OCI-LY1 (cell line): Measurements from ENCODE around the gene LRRFIP2.

ENCODE experiments used
- H2AFZ ChIP-seq: fragments of 200-600 bp; sonication (generic), shearing (Covaris generic); 2 replicates; pipeline ENCODE4 v1.6.0; 2014; ENCODE audit warnings: antibody characterized with exemption, mild to moderate bottlenecking, low read length
- H3F3A ChIP-seq: fragments of 200-600 bp; sonication (generic), shearing (Covaris generic); 2 replicates; pipeline ENCODE4 v1.6.0; 2014; ENCODE audit warnings: mild to moderate bottlenecking, antibody characterized with exemption, low read length, moderate library complexity; ENCODE audit not compliant: insufficient read depth
- H3K27ac ChIP-seq: fragments of 200-600 bp; sonication (generic); 2 replicates; pipeline ENCODE4 v1.5.1; 2014; ENCODE audit warnings: low read length, mixed run types, mild to moderate bottlenecking, low read depth; ENCODE audit not compliant: poor library complexity, severe bottlenecking
- H3K27me3 ChIP-seq: fragments of 200-600 bp; sonication (generic); 2 replicates; pipeline ENCODE4 v1.6.0; 2014; ENCODE audit warnings: antibody characterized with exemption, mild to moderate bottlenecking, low read length, moderate library complexity; ENCODE audit not compliant: insufficient read depth
- H3K36me3 ChIP-seq: fragments of 200-600 bp; sonication (generic); 2 replicates; pipeline ENCODE4 v1.6.1; 2014; ENCODE audit warnings: mild to moderate bottlenecking, antibody characterized with exemption, low read length, moderate library complexity, mixed read lengths; ENCODE audit not compliant: insufficient read depth
- H3K4me1 ChIP-seq: fragments of 200-600 bp; sonication (generic); 2 replicates; pipeline ENCODE4 v1.5.1; 2014; ENCODE audit warnings: mild to moderate bottlenecking, low read length, moderate library complexity; ENCODE audit not compliant: insufficient read depth, severe bottlenecking
- H3K4me2 ChIP-seq: fragments of 200-600 bp; sonication (generic), shearing (Covaris generic); 2 replicates; pipeline ENCODE4 v1.6.1; 2014; ENCODE audit warnings: low read length
- H3K4me3 ChIP-seq: fragments of 200-600 bp; sonication (generic); 2 replicates; pipeline ENCODE4 v1.5.1; 2014; ENCODE audit warnings: low read length, low read depth, mild to moderate bottlenecking, mixed read lengths; ENCODE audit not compliant: poor library complexity, severe bottlenecking
- H3K79me2 ChIP-seq: fragments of 200-600 bp; shearing (Covaris generic); 2 replicates; pipeline ENCODE4 v1.6.1; 2016; ENCODE audit warnings: mixed run types, low read length, mixed read lengths; ENCODE audit not compliant: insufficient read depth
- H3K9ac ChIP-seq: fragments of 200-600 bp; sonication (generic), shearing (Covaris generic); 2 replicates; pipeline ENCODE4 v1.6.1; 2014; ENCODE audit warnings: mild to moderate bottlenecking, low read length, mixed read lengths
- H3K9me2 ChIP-seq: fragments of 200-600 bp; sonication (generic), shearing (Covaris generic); 2 replicates; pipeline ENCODE4 v1.6.1; 2014; ENCODE audit warnings: low read depth, mild to moderate bottlenecking, low read length, mixed read lengths
- H3K9me3 ChIP-seq: fragments of 200-600 bp; shearing (Covaris generic); 2 replicates; pipeline ENCODE4 v1.6.1; 2014; ENCODE audit warnings: low read length, mixed read lengths
- H4K20me1 ChIP-seq: fragments of 200-600 bp; sonication (generic), shearing (Covaris generic); 2 replicates; pipeline ENCODE4 v1.6.0; 2016; ENCODE audit warnings: mild to moderate bottlenecking, low read length; ENCODE audit not compliant: insufficient read depth
- EZH2 ChIP-seq: fragments of 200-600 bp; sonication (generic), shearing (Covaris generic); IDR thresholded peaks from 2 replicates; pipeline ENCODE4 v1.8.0; 2017; ENCODE audit warnings: borderline replicate concordance, mixed run types, mild to moderate bottlenecking, antibody characterized with exemption, low read length, moderate library complexity, mixed read lengths
- TF ChIP-seq, protein P1 (sequence below): fragments of 200-600 bp; sonication (generic), shearing (Covaris generic); IDR thresholded peaks from 2 replicates; pipeline ENCODE4 v1.5.1; 2017; ENCODE audit warnings: mild to moderate bottlenecking, antibody characterized with exemption, low read length, moderate library complexity, mixed read lengths

LRRFIP2 gene

DNA sequence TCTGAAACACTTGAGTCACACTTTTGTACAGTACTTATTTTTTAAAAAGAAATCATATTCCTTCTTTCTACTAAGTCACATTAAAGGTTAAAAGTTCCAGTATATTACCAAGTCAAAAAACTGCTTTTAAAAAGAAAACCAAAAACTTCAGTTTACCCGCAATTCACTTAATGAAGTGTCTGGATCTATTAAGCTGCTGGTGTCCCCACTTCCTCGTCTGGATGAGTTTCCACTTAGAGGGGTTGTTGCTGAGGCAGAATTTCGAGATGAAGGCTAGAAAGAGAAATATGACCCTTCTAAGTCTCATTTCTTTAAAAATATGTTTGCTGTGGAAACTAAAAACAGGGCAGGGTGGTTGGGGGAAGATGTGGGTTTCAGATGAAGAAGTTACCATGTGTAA is 79.7 kb downstream of the LRRFIP2 start:
- Histone ChIP-seq H2AFZ (no peak overlapping the region), H3K79me2 (no peaks in the 10 kb centered on the region), H3K27ac (no peak overlapping the region), H3K9me2 (no peaks in the 10 kb centered on the region), H3K27me3 (no peaks in the 10 kb centered on the region), H3K9ac (no peak overlapping the region), H3K9me3 (no peaks in the 10 kb centered on the region), H3K36me3 (no peaks in the 10 kb centered on the region), H3K4me3 (no peak overlapping the region), H3K4me2 (no peak overlapping the region), H4K20me1 (no peaks in the 10 kb centered on the region), H3F3A (no peaks in the 10 kb centered on the region), H3K4me1 (no peaks in the 10 kb centered on the region)
- no peak for TF ChIP-seq EZH2
- TF ChIP-seq, protein P1, sequence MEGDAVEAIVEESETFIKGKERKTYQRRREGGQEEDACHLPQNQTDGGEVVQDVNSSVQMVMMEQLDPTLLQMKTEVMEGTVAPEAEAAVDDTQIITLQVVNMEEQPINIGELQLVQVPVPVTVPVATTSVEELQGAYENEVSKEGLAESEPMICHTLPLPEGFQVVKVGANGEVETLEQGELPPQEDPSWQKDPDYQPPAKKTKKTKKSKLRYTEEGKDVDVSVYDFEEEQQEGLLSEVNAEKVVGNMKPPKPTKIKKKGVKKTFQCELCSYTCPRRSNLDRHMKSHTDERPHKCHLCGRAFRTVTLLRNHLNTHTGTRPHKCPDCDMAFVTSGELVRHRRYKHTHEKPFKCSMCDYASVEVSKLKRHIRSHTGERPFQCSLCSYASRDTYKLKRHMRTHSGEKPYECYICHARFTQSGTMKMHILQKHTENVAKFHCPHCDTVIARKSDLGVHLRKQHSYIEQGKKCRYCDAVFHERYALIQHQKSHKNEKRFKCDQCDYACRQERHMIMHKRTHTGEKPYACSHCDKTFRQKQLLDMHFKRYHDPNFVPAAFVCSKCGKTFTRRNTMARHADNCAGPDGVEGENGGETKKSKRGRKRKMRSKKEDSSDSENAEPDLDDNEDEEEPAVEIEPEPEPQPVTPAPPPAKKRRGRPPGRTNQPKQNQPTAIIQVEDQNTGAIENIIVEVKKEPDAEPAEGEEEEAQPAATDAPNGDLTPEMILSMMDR = no peak

- Histone ChIP-seq H3K9ac (no peak overlapping the region), H3F3A (no peaks in the 10 kb centered on the region), H3K79me2 (no peaks in the 10 kb centered on the region), H3K9me3 (no peaks in the 10 kb centered on the region), H3K4me2 (no peak overlapping the region), H3K9me2 (no peaks in the 10 kb centered on the region), H3K27me3 (no peaks in the 10 kb centered on the region), H2AFZ (no peak overlapping the region), H4K20me1 (no peaks in the 10 kb centered on the region), H3K4me3 (no peak overlapping the region), H3K4me1 (no peaks in the 10 kb centered on the region), H3K27ac (no peak overlapping the region), H3K36me3 (no peaks in the 10 kb centered on the region)
- TF ChIP-seq EZH2 = no peak
- TF ChIP-seq, protein P1 = no peak
Observed at GRCh38 chr3:37093481-37093880, 80.9 kb downstream of the LRRFIP2 start.

GRCh38 chr3:37092484-37092883 is 81.9 kb downstream of the LRRFIP2 start:
- Histone ChIP-seq H3K9me3 (no peaks in the 10 kb centered on the region), H3K4me1 (no peaks in the 10 kb centered on the region), H3K4me3 (no peak overlapping the region), H2AFZ (no peak overlapping the region), H3K36me3 (no peaks in the 10 kb centered on the region), H3K9ac (no peak overlapping the region), H4K20me1 (no peaks in the 10 kb centered on the region), H3K4me2 (no peak overlapping the region), H3K9me2 (no peaks in the 10 kb centered on the region), H3K27ac (no peak overlapping the region), H3K27me3 (no peaks in the 10 kb centered on the region), H3K79me2 (no peaks in the 10 kb centered on the region), H3F3A (no peaks in the 10 kb centered on the region)
- TF ChIP-seq, protein P1 = no peak
- no peak for TF ChIP-seq EZH2
